Gastrocnemius medialis (tissue), 4 donors: ENCODE results near the gene CLASP1. TPM values are rescaled to one million over a fixed set of nuclear protein-coding genes. Genes with fewer than 3 reads are reported as not detected.
"Not testable (repeated sequence)": the region's sequence is repeated elsewhere in the genome, so short reads cannot be mapped to it uniquely, and the experiment has no call there.

Experiments used
- ATAC-seq, 2 donors: fragments of 150-250 bp; one replicate each; pipeline ENCODE4 v1.9.1; 2016
- DNase-seq, 2 donors: peaks; one replicate each; pipeline ENCODE4 v3.0.0-alpha.2; 2019
- H3K27ac ChIP-seq, 4 donors: fragments of 200-600 bp; sonication (generic); 1 replicate in 1 of 4; 2 replicates in 3 of 4; pipeline ENCODE4 v1.5.1; 2016 to 2018; ENCODE audit warnings: mild to moderate bottlenecking in 2 of 4, moderate library complexity in 1 of 4
- H3K27me3 ChIP-seq, 3 donors: fragments of 200-600 bp; sonication (generic) in 2 of 3; 1 replicate in 1 of 3; 2 replicates in 2 of 3; pipeline versions ENCODE4 v1.5.1 to v1.6.0; 2016 to 2019; ENCODE audit warnings: mild to moderate bottlenecking in 1 of 3, moderate library complexity in 1 of 3
- H3K36me3 ChIP-seq, 2 donors: fragments of 200-600 bp; sonication (generic) in 1 of 2; one replicate each; pipeline ENCODE4 v1.5.1; 2017 to 2018
- H3K4me1 ChIP-seq, 2 donors: fragments of 200-600 bp; sonication (generic) in 1 of 2; one replicate each; pipeline ENCODE4 v1.5.1; 2016 to 2017; ENCODE audit warnings: mild to moderate bottlenecking in 2 of 2
- H3K4me3 ChIP-seq, 4 donors: fragments of 200-600 bp; sonication (generic) in 3 of 4; 1 replicate in 1 of 4; 2 replicates in 3 of 4; pipeline ENCODE4 v1.5.1; 2016 to 2019; ENCODE audit warnings: mild to moderate bottlenecking in 2 of 4
- H3K9me3 ChIP-seq, 3 donors: fragments of 200-600 bp; sonication (generic) in 2 of 3; 1 replicate in 1 of 3; 2 replicates in 2 of 3; pipeline ENCODE4 v1.5.1; 2016 to 2019
- CTCF ChIP-seq, 5 experiments: fragments of 450-650 bp in 3 of 5; fragments of 200-600 bp in 2 of 5; sonication (generic) in 2 of 5; IDR thresholded peaks in 4 of 5; conservative IDR thresholded peaks in 1 of 5; 1 replicate in 4 of 5; 2 replicates in 1 of 5; pipeline ENCODE4 v1.5.1; 2016 to 2019; ENCODE audit warnings: antibody characterized with exemption in 5 of 5, mild to moderate bottlenecking in 3 of 5, moderate library complexity in 3 of 5
- POLR2A ChIP-seq, 2 donors: fragments of 450-650 bp; IDR thresholded peaks; one replicate each; pipeline ENCODE4 v1.6.1; 2017; ENCODE audit warnings: antibody characterized with exemption in 2 of 2, mild to moderate bottlenecking in 2 of 2, moderate library complexity in 2 of 2
- in situ Hi-C, 4 donors: fragments of 200-750 bp; cut with MboI; loops; one replicate each; pipeline versions ENCODE4 v1.15.0 to v1.8.0; 2017; ENCODE audit warnings: low sequenced_read_pairs in 4 of 4
- intact Hi-C: fragments of 100-400 bp; cut with DNase I; formaldehyde crosslinking; loops from one replicate; pipeline ENCODE4 v1.15.1; 2023; ENCODE audit warnings: low total_unique reads
- total RNA-seq, 4 donors: library from RNA; depleted of rRNA; stranded (reverse); fragments of >200 nt; gene quantifications; one replicate each; pipeline versions ENCODE4 v1.1.0 to v1.2.3, GENCODE V29; 2016

Gene CLASP1
- total RNA-seq, 4 donors from 2014 or later = 50.1 to 73.9 (median 61.4) TPM

DNA sequence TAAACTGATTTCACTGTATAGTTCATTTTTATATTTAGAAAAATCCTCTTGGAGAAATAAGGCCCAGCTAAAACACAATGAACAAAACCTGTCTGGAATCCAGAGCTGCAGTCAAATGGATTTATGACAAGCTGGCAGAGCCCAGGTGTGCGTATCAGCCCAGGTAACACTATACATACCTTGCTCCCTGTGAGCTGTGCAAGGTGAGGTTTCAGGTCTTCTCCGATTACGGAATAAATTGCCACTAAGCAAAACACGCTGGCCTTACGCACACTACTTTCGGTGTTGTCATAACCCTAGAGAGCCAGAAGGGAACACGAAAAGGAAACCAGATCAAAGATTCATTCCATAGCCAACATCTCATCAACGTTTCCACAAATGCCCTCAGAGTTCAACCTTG lies 302.4 kb downstream of the CLASP1 start:
- H3K36me3 ChIP-seq = peaks cover 0 to 61% of the 10 kb centered on the region in 2 donors
- H3K4me3 ChIP-seq = no peak overlapping the region
- no peaks in the 10 kb centered on the region for H3K27me3 ChIP-seq
- peak overlapping the region; percentile 74 to 80 (median 78) for H3K27ac ChIP-seq
- ATAC-seq = no peak
- intact Hi-C loops (loop anchor here (10.0 kb wide), 1 partner anchor 792 kb away; no protein-coding TSS in a partner anchor), in situ Hi-C loops (loop anchor here in 1 of 4 donors (25.0 kb wide), 1 partner anchor 635 kb away; no protein-coding TSS in a partner anchor)
- no peak for DNase-seq
- peaks cover 9 to 28% of the 10 kb centered on the region in 2 donors for H3K4me1 ChIP-seq
- TF ChIP-seq CTCF (IDR thresholded peaks at IDR 0.05 in 4 of 5, conservative IDR thresholded peaks at IDR 0.05 in 1 of 5) = no peak
- TF ChIP-seq POLR2A (IDR thresholded peaks at IDR 0.05) = no peak
- H3K9me3 ChIP-seq = no peaks in the 10 kb centered on the region

DNA sequence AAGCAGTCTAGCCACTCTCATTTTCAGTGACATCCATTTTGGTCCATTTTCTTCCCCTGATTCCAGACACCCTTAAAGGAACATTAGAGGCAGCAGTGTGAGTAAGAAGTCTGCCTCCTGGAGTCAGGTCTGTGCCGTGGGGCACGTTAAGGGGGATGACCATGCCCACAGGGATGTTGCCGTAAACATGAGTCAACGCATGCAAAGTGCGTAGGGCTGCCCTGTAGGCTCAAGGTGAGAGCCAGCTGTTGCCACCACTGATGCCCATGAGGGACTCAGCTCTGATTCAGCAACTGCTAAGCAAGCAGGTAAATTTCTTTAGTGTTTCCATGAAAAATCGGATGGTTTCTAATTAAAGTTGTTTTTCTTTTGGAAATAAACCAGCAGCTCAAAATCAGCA lies 302.9 kb downstream of the CLASP1 start:
- ATAC-seq (no peak), DNase-seq (no peak)
- in situ Hi-C loops = loop anchor here in 1 of 4 donors (25.0 kb wide), 1 partner anchor 634 kb away; no protein-coding TSS in a partner anchor
- Histone ChIP-seq H3K27ac (peak overlapping the region; percentile 74 to 80 (median 78)), H3K9me3 (no peaks in the 10 kb centered on the region), H3K4me3 (no peak overlapping the region), H3K27me3 (no peaks in the 10 kb centered on the region), H3K4me1 (peaks cover 9 to 28% of the 10 kb centered on the region in 2 donors), H3K36me3 (peaks cover 0 to 61% of the 10 kb centered on the region in 2 donors)
- TF ChIP-seq POLR2A (IDR thresholded peaks at IDR 0.05) (no peak), CTCF (IDR thresholded peaks at IDR 0.05 in 4 of 5, conservative IDR thresholded peaks at IDR 0.05 in 1 of 5) (no peak)
- intact Hi-C loops = loop anchor here (10.0 kb wide), 1 partner anchor 792 kb away; no protein-coding TSS in a partner anchor

- Histone ChIP-seq H3K27me3 (no peaks in the 10 kb centered on the region), H3K4me1 (peaks cover 9 to 28% of the 10 kb centered on the region in 2 donors), H3K27ac (peak overlapping the region; percentile 74 to 80 (median 78)), H3K9me3 (no peaks in the 10 kb centered on the region), H3K36me3 (peaks cover 0 to 59% of the 10 kb centered on the region in 2 donors), H3K4me3 (no peak overlapping the region)
- intact Hi-C loops = loop anchor here (10.0 kb wide), 1 partner anchor 791 kb away; no protein-coding TSS in a partner anchor
- in situ Hi-C loops = loop anchor here in 1 of 4 donors (25.0 kb wide), 1 partner anchor 634 kb away; no protein-coding TSS in a partner anchor
- TF ChIP-seq CTCF (IDR thresholded peaks at IDR 0.05 in 4 of 5, conservative IDR thresholded peaks at IDR 0.05 in 1 of 5) = no peak
- no peak for TF ChIP-seq POLR2A (IDR thresholded peaks at IDR 0.05)
- ATAC-seq = peak; percentile 74 to 84
- DNase-seq = peak; percentile 49 to 66
Observed at GRCh38 chr2:121345887-121346286, 303.4 kb downstream of the CLASP1 start.

GRCh38 chr2:121345101-121345500 lies 304.2 kb downstream of the CLASP1 start:
- DNase-seq = no peak

GRCh38 chr2:121343828-121344399 lies 305.3 kb downstream of the CLASP1 start:
- peak in 1 of 2 donors; percentile 7 for DNase-seq
- H3K9me3 ChIP-seq, H3K27me3 ChIP-seq, H3K4me3 ChIP-seq, ATAC-seq: not testable (repeated sequence)
- intact Hi-C loops (loop anchor here (5.0 to 10.0 kb wide), 2 partner anchors 147 to 789 kb away; no protein-coding TSS in a partner anchor), in situ Hi-C loops (loop anchor here in 1 of 4 donors (25.0 kb wide), 1 partner anchor 632 kb away; no protein-coding TSS in a partner anchor)
- H3K27ac ChIP-seq = peak overlapping the region in 2 of 4 donors; percentile 79 to 80
- peaks cover 0 to 68% of the 10 kb centered on the region in 2 donors for H3K36me3 ChIP-seq
- H3K4me1 ChIP-seq = peaks cover 0 to 16% of the 10 kb centered on the region in 2 donors

More at GRCh38 chr2:121345101-121345500, 304.2 kb downstream of the CLASP1 start:
- TF ChIP-seq CTCF (IDR thresholded peaks at IDR 0.05 in 4 of 5, conservative IDR thresholded peaks at IDR 0.05 in 1 of 5) = no peak
- TF ChIP-seq POLR2A (IDR thresholded peaks at IDR 0.05) = no peak
- H3K27me3 ChIP-seq = no peaks in the 10 kb centered on the region
- intact Hi-C loops (loop anchor here (10.0 kb wide), 1 partner anchor 790 kb away; no protein-coding TSS in a partner anchor), in situ Hi-C loops (loop anchor here in 1 of 4 donors (25.0 kb wide), 1 partner anchor 633 kb away; no protein-coding TSS in a partner anchor)
- H3K9me3 ChIP-seq = no peaks in the 10 kb centered on the region
- peaks cover 0 to 67% of the 10 kb centered on the region in 2 donors for H3K36me3 ChIP-seq
- peaks cover 2 to 23% of the 10 kb centered on the region in 2 donors for H3K4me1 ChIP-seq
- peak in 1 of 2 donors; percentile 20 for ATAC-seq
- H3K4me3 ChIP-seq = no peak overlapping the region
- H3K27ac ChIP-seq = peak overlapping the region; percentile 74 to 80 (median 78)
